Testis (tissue), 2 donors: ENCODE data around the gene KIF7.

Source experiments
- CTCF ChIP-seq, 3 experiments: fragments of 450-650 bp in 2 of 3; fragments of 200-600 bp in 1 of 3; sonication (generic) in 1 of 3; IDR thresholded peaks; one replicate each; pipeline ENCODE4 v1.5.1; 2016 to 2019; ENCODE audit warnings: antibody characterized with exemption in 3 of 3, mild to moderate bottlenecking in 2 of 3, moderate library complexity in 1 of 3
- POLR2A ChIP-seq: fragments of 450-650 bp; IDR thresholded peaks from one replicate; pipeline ENCODE4 v1.6.1; 2017; ENCODE audit warnings: antibody characterized with exemption, mild to moderate bottlenecking, moderate library complexity

GRCh38 chr15:89670971-89671560 is 15.8 kb upstream of the KIF7 start:
- TF ChIP-seq CTCF (IDR thresholded peaks at IDR 0.05): no peak
- TF ChIP-seq POLR2A: no peak
